ENCODE data around the gene MICA. TPM values are rescaled to one million over a fixed set of nuclear protein-coding genes. Genes with fewer than 3 reads are reported as not detected.
"Not testable (repeated sequence)": the region's sequence is repeated elsewhere in the genome, so short reads cannot be mapped to it uniquely, and the experiment has no call there.

The MICA gene
- total RNA-seq, 4 donors from 2014 or later: 17.4 to 33.2 (median 22.1) TPM

DNA sequence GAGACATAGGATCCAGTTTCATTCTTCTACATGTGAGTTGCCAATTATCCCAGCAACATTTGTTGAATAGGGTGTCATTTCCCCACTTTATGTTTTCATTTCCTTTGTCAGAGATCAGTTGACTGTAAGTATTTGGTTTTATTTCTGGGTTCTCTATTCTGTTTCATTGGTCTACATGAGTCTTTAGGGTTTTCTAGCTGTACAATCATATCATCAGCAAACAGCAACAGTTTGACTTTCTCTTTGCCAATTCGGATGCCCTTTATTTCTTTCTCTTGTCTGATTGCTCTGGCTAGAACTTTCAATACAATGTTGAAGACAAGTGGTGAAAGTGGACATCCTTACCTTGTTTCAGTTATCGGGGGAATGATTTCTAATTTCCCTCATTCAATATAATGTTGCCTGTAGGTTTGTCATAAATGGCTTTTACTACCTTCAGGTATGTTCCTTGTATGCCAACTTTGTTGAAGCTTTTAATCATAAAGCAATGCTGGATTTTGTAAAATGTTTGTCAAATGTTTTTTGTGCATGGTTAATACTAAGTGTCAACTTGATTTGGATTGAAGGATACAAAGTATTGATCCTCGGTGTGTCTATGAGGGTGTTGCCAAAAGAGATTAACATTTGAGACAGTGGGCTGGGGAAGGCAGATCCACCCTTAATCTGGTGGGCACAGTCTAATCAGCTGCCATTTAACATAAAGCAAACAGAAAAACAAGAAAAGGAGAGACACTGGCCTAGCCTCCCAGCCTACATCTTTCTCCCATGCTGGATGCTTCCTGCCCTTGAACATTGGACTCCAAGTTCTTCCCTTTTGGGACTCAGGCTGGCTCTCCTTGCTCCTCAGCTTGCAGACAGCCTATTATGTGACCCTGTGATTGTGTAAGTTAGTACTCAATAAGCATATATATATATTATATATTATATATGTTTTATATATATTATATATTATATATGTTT, 23.3 kb downstream of the MICA start:
- Histone ChIP-seq H3K4me1 (no peaks in the 10 kb centered on the region), H3K27me3 (no peaks in the 10 kb centered on the region), H3K36me3 (no peaks in the 10 kb centered on the region), H3K27ac (no peak overlapping the region), H3K4me3 (no peak overlapping the region), H3K9me3 (no peaks in the 10 kb centered on the region)
- peak; percentile 65 for ATAC-seq
- 69 to 83% methylated on average over 3 of the region's 3 CpGs for WGBS, 2 donors (ENCODE audit: low coverage in 1 of 2)
- TF ChIP-seq EP300 (IDR thresholded peaks at IDR 0.05): no peak
- TF ChIP-seq POLR2AphosphoS5 (IDR thresholded peaks at IDR 0.05): no peak
- TF ChIP-seq, protein P1, sequence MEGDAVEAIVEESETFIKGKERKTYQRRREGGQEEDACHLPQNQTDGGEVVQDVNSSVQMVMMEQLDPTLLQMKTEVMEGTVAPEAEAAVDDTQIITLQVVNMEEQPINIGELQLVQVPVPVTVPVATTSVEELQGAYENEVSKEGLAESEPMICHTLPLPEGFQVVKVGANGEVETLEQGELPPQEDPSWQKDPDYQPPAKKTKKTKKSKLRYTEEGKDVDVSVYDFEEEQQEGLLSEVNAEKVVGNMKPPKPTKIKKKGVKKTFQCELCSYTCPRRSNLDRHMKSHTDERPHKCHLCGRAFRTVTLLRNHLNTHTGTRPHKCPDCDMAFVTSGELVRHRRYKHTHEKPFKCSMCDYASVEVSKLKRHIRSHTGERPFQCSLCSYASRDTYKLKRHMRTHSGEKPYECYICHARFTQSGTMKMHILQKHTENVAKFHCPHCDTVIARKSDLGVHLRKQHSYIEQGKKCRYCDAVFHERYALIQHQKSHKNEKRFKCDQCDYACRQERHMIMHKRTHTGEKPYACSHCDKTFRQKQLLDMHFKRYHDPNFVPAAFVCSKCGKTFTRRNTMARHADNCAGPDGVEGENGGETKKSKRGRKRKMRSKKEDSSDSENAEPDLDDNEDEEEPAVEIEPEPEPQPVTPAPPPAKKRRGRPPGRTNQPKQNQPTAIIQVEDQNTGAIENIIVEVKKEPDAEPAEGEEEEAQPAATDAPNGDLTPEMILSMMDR (IDR thresholded peaks at IDR 0.05): no peak
- no peak for TF ChIP-seq POLR2A (IDR thresholded peaks at IDR 0.05)

- no peaks in the 10 kb centered on the region for H3K9me3 ChIP-seq
- no peak overlapping the region for H3K27ac ChIP-seq
- TF ChIP-seq, protein P1 (IDR thresholded peaks at IDR 0.05): no peak
- no peak for TF ChIP-seq POLR2AphosphoS5 (IDR thresholded peaks at IDR 0.05)
- TF ChIP-seq POLR2A (IDR thresholded peaks at IDR 0.05): no peak
- TF ChIP-seq EP300 (IDR thresholded peaks at IDR 0.05): no peak
- no peaks in the 10 kb centered on the region for H3K36me3 ChIP-seq
- no peaks in the 10 kb centered on the region for H3K4me1 ChIP-seq
- WGBS, 2 donors (ENCODE audit: low coverage in 1 of 2): 52% methylated on average over 2 of the region's 2 CpGs; no CpG with 5 or more reads in 1 of the 2 donors
- no peak overlapping the region for H3K4me3 ChIP-seq
- no peak for ATAC-seq
- no peaks in the 10 kb centered on the region for H3K27me3 ChIP-seq
Observed at GRCh38 chr6:31430449-31430848, 27.1 kb downstream of the MICA start.

GRCh38 chr6:31435051-31435450, 31.7 kb downstream of the MICA start:
- ATAC-seq, H3K27ac ChIP-seq: not testable (repeated sequence)

GRCh38 chr6:31438222-31438621, 34.8 kb downstream of the MICA start:
- no peak for ATAC-seq
- WGBS, 2 donors (ENCODE audit: low coverage in 1 of 2): 93 to 100% methylated on average over 1 to 2 of the region's 2 CpGs

More at GRCh38 chr6:31435051-31435450, 31.7 kb downstream of the MICA start:
- 59 to 80% methylated on average over 3 to 4 of the region's 5 CpGs for WGBS, 2 donors (ENCODE audit: low coverage in 1 of 2)
- not testable (repeated sequence) for H3K4me1 ChIP-seq, H3K4me3 ChIP-seq, H3K9me3 ChIP-seq, H3K36me3 ChIP-seq, H3K27me3 ChIP-seq

GRCh38 chr6:31438677-31439076, 35.3 kb downstream of the MICA start:
- 56 to 71% methylated on average over 2 of the region's 2 CpGs for WGBS, 2 donors (ENCODE audit: low coverage in 1 of 2)
- TF ChIP-seq EP300 (IDR thresholded peaks at IDR 0.05) (no peak), POLR2A (IDR thresholded peaks at IDR 0.05) (no peak), POLR2AphosphoS5 (IDR thresholded peaks at IDR 0.05) (no peak)
- ATAC-seq: no peak
- Histone ChIP-seq H3K9me3 (no peaks in the 10 kb centered on the region), H3K27ac (no peak overlapping the region), H3K4me3 (no peak overlapping the region), H3K27me3 (no peaks in the 10 kb centered on the region), H3K36me3 (no peaks in the 10 kb centered on the region), H3K4me1 (peaks cover 0 to 8% (median 7%) of the 10 kb centered on the region in 3 donors)

More at GRCh38 chr6:31438222-31438621, 34.8 kb downstream of the MICA start:
- Histone ChIP-seq H3K27ac (no peak overlapping the region), H3K4me1 (peaks cover 0 to 8% (median 7%) of the 10 kb centered on the region in 3 donors), H3K27me3 (no peaks in the 10 kb centered on the region), H3K4me3 (no peak overlapping the region), H3K9me3 (no peaks in the 10 kb centered on the region), H3K36me3 (no peaks in the 10 kb centered on the region)
- TF ChIP-seq POLR2A (IDR thresholded peaks at IDR 0.05): no peak
- TF ChIP-seq, protein P1 (IDR thresholded peaks at IDR 0.05): no peak
- TF ChIP-seq EP300 (IDR thresholded peaks at IDR 0.05): no peak
- TF ChIP-seq POLR2AphosphoS5 (IDR thresholded peaks at IDR 0.05): no peak

Measured in gastroesophageal sphincter (tissue), 4 donors.